Dedifferentiated amniotic fluid mesenchymal stem cell (primary cell): ENCODE data around the gene APBA2.
"Not testable (repeated sequence)": the region's sequence is repeated elsewhere in the genome, so short reads cannot be mapped to it uniquely, and the experiment has no call there.

Experiments
- DNase-seq: peaks from one replicate; pipeline ENCODE4 v3.0.0-alpha.2; 2016; ENCODE audit errors: extremely low spot score

APBA2 gene

DNA sequence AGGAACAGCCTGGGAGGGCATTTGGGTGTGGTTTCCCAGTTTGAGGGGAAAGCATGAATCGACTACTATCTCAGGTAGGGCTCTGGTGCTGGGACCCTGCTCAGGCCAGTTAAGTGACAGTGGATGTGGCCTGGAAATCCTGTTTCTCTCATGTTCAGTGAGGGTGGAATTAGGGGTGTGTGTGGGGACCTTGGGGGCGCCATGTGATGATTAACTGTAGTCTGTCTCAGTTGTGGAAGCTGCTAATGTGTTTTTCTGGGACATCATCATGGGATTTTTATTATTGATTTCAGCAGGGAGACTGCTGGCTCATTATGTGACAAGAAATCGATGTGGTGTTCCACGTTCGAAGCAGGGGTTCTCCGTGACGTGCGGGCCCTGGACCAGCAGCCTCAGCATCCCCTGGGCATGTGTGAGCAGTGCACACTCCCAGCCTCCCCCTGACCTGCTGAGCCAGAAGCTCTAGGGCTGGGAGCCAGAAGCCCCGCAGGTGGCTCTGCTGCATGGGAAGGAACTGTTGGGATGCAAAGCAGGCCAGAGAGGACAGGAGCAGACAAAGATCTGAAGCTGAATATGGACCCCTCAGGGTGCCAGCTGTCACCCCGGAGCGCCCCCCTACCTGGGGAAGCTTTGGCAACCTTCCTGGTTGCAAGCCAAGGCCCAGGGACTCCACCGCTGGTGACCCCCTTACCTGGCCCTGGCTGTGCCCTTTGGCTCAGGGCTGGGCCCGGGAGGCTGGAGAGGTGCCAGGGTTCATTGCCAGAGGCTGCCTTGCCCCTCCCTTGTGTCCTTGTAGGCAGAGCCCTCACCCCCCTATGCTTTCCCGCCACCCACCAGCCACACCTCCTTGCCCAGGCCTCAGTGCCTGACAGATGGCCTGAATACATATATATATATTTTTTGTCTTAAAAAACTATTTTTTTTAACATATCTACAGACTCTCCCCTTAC lies 149.8 kb downstream of the APBA2 start:
- DNase-seq = no peak

DNA sequence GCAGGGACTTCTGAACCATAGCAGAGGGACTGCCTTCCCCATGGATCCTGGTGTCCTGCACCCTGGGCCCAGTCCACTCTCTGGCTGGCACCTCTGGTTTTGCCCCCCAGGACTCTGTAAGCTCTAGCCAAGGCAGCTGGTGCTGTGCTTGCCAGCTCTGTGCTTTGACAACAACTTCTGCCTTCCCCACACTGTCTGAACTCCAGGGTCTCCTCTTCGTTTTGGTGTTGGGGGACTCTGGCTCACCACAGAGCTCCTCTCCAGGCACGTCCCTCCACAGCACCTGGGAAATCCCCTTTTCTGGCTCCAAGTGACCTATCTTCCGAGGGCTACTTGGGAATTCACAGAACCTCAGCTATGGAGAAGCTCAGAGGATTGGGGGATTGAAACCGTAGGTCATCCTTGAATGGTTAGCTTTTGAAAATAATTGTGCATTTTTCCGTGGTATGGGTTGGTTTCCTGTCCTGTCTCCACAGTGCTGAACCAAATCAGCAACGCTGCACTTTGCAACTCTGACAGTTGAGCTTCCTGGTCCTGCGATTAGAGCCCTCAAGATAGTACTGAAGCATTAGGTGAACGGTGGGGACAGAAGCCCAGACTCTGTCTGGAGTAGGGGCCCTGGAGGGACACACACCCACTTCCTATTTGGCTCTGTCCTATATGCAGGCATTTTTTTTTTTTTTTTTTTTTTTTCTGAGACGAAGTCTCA lies 152.4 kb downstream of the APBA2 start:
- no peak for DNase-seq

DNA sequence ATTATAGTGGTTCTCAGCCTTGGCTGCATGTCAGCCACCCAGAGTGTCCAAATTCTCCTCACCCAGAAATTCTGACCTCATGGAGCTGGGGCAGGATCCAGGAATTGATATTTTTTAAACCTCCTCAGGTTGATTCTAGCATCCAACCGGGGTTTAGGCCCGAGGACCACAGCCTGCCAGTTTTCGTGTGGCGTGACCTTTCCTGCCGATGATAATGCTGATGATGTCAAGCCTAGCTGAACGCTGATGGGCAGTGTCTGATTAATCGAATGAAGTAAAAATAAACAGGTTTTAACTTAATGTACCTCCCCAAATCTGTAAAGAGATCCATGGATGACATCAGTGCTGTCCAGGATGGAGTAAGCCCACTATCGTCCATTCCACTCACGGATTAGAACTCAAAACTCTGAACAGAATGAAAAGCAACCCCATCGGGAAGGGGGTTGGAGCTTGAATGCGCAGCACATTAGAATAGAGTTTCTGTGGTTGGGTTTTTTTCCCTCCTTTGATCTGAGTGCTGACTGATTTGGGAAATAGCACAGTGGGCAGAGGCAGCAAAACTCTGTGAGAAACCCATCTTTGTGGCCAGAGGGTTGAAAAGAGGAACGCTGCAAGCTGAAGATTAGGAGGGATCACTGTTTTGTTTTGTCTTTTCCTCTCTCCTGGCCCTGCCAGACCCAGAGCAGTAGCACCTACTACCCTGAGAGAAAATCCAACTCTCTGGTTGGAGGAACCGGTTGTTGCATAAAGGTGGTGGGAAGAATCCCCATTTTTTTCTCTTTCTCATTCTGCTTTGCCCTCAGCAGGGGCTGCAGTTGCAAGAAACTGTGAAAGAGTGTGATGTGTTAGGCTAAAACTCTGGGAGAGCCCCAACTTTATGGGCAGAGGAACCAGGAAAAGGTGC lies 153.9 kb downstream of the APBA2 start:
- no peak for DNase-seq

DNA sequence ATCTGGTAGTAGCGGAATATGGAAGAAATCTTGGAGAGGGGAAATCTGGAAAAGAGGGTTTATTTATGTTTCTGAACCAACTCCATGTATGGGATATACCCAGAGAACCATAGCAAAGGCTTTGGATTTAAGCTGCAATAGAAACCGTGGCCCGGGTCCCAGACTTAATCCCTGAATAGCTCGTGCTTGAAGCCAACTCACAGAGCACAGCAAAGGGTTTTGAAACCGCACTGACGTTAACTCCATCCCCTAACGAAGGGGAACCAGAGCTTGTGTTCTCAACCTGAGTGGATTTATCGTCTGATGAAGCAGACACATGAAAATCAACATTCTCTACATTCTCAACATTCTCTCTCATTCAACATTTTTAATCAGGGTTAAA lies 154.6 kb downstream of the APBA2 start:
- peak; percentile 56 for DNase-seq

DNA sequence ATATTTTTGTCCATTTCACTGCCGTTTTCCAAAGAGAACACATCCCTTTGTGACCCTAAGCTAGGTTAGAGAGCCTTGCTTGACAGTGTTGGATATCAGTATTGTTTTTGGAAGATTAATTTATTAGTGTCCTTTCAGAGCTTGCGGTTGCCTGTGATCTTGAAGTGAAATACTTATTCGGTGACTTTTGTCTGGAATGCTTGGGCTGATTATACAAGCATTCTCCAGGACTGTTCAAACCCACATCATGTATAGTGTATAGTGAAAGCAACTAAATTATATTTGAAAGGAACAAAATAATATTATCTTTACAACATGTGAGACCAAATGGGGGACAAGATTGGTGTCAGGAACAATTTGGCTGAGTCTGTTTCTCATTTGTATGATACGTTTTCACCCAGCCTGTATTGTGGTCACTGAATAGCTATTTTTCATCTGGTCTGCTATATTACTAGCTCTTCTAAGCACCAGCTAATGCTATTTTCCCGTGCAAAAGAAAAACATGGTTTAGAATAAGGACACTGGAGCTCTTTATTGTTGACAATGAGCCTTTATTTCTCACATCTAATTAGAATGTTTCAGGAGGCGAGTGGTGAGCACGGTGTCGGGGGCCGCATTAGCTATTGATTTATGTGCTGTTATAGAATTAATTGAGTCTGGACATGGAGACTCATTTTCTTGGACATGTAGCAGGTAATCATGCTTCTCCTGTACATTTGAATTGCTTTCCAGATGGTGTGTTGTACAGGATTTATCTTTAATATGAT lies 158.1 kb downstream of the APBA2 start:
- DNase-seq = peak; percentile 54

DNA sequence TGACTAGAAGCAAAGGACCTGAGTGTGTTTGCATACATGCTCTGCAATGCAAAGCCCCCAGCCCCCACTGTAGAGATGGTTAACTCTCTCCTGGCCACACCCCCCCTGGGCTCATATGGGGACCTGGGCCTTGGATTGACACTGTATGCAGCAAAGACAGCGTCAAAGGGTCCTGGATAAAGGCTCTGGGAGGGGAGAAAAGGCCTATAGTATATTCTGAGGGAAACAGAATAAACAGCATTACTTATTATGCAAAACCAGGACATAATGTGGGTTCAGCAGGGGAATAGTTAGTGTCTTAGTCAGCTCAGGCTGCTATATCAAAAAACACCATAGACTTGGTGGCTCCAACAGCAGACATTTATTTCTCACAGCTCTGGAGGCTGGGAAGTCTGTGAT lies 158.7 kb downstream of the APBA2 start:
- no peak for DNase-seq

DNA sequence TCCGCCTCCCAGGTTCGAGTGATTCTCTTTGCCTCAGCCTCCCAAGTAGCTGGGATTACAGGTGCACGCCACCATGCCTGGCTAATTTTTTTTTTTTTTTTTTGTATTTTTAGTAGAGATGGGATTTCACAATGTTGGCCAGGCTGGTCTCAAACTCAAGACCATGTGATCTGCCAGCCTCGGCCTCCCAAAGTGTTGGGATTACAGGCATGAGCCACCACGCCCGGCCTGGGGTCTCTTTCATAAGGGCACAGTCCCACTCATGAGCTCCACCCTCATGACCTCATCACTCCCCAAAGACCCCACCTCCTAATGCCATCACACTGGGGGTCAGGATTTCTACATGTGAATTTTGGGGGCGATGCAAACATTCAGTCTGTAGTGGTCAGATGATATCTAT lies 159.4 kb downstream of the APBA2 start:
- DNase-seq = not testable (repeated sequence)

DNA sequence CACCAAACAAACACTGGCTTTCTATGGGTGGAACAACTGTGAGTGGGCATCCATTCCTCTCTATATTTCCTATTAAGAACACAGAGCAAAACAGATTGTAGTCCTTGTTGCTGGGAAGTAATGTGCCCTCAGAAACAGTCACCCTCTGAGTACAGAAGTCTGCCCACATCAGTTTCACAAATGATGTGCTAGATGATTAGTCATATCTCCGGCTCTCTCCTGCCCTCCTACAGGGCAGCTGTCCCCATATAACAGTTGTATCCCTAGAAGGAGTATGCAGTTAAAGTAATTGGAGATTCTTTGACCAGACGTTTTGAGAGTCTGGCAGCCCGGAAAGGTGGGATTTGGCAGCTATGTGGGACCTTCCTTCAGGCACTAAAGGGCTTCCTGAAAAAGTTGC lies 159.9 kb downstream of the APBA2 start:
- DNase-seq = no peak

DNA sequence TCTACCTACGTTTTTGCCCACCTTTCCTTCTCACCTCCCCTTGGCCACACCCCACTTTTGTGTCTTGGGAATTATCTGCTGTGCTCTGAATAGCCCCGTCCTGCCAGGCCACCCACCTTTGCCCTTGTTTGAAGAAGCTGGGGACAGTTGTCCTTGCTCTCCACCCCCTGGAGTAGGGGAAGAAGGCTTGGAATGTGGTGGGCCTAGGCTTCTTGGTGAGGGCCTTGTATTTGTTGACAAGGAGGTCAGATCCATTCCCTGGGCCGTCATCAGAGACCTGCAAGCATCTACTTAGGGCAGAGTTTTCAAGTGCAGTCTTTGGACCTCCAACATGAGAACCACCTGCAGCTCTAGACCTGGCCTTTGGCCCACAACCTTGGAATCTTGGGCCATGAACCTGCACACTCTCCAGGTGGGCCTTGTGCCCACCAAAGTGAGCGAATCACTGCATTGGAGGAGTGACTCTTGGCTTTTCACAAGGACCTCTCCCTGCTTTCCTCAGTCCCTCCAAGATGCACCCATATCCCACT lies 160.6 kb downstream of the APBA2 start:
- no peak for DNase-seq

DNA sequence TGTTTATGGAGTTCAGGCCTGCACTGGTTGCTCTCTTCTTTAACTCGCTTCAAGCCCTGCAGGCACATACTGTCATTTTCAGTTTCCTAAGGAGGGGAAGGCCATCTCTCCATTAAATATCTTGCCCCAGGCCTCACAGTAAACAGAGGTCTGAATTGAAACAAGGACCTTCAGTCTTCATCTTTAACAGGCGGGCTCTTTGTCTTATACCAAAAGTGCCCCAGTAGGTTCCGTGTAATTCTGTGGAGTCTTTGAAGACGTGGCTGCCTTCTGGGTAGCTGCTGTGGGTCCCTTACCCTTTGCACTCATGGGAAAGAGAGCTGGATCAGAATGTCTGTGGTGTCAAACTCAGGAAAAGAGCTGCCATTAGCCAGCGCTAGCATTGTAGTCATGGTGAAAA lies 161.2 kb downstream of the APBA2 start:
- no peak for DNase-seq

DNA sequence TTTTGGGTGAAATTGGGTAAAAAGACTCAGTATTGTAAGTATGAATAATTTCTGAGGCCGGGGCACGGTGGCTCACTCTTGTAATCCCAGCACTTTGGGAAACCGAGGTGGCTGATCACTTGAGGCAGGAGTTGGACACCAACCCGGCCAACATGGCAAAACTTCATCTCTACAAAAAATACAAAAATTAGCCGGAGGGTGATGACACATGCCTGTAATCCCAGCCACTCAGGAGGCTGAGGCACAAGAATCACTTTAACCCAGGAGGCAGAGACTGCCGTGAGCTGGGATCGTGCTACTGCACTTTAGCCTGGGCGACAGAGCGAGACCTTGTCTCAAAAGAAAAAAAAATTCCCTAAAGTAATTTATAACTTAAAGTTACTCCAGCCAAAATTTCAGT lies 162.2 kb downstream of the APBA2 start:
- no peak for DNase-seq

DNA sequence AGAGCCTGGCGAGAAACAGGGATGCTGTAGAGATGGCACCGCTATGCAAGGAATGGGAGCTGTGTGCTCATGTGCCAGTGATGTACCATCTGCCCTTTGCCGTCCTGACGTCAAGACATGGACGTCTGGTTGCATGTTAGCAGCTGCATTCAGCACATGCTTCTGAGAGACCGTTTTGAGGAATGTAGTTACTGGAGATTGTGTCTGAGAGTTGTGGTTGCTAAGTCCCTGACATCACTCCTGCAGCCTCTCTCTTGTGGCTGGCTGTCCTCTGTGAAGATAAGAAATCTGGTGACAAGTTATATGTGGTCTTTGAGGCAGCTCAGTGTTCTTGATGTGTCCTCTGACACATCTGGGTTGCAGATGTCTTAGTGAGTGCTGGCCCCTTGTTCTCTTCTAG lies 165.1 kb downstream of the APBA2 start:
- no peak for DNase-seq

DNA sequence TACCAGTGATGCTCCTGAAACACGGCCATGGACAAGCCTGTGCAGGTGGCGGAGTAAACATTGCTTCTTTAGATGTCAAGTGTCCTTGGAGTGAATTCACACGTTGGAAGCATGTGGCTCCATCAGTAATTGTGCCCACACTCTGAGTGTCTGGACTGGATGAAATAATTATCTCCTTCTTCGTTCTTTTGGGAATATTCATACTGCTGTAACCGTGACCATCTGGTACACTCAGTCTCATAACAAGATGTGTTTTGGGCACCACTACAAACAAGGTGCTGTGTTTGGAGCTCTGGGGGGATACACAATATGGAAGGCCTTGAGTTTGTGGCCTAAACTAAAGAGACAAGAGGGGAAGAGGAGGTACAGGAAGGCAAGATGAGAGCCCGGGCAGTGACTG lies 165.6 kb downstream of the APBA2 start:
- no peak for DNase-seq

DNA sequence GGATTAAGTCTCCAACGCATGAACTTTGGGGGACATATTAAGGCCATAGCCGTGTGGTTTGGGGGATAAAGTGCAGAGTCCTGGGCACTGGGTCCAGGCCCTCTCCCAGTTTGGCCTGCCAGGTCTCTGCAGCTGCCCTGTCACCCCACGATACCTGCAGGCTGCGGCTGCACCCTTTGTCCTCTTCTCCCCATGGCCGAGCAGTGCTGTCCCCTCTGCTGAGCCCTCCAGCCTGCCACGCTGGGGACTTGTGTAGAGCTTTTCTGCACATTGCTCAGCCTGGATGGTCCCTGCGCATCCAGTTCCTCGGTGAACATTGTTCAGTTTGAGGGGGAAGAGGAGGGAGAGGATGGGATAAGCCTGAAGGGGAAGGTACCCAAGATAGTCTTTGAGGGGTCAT lies 167.2 kb downstream of the APBA2 start:
- DNase-seq = no peak

DNA sequence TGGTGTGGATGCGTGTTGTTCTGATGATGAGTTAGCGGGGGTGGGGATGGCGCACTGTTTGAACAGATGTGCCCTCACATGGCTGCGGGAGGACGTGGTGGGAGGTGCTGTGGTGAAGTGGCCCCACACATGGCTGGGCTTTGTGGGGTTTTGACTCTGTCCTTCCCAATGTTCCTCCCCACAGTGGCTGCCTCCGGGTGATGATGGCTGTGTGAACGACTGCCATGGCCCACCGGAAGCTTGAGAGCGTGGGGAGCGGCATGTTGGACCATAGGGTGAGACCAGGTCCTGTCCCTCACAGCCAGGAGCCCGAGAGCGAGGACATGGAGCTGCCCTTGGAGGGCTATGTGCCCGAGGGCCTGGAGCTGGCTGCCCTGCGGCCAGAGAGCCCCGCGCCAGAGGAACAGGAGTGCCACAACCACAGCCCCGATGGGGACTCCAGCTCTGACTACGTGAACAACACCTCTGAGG lies 167.9 kb downstream of the APBA2 start:
- no peak for DNase-seq

DNA sequence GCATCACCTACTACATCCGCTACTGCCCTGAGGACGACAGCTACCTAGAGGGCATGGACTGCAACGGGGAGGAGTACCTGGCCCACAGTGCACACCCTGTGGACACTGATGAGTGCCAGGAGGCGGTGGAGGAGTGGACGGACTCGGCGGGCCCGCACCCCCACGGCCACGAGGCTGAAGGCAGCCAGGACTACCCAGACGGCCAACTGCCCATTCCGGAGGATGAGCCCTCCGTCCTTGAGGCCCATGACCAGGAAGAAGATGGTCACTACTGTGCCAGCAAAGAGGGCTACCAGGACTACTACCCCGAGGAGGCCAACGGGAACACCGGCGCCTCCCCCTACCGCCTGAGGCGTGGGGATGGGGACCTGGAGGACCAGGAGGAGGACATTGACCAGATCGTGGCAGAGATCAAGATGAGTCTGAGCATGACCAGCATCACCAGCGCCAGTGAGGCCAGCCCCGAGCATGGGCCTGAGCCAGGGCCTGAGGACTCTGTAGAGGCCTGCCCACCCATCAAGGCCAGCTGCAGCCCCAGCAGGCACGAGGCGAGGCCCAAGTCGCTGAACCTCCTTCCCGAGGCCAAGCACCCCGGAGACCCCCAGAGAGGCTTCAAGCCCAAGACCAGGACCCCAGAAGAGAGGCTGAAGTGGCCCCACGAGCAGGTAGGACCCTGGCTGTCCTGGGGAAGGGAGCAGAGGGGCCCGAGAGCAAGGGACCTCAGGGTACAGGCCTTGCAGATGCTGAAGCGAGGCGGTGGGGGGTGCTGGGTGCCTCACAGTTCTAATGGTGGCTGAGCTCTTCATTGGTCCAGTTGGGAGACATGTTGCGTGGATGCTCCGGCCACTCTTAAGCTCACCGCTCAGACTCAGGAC lies 168.6 kb downstream of the APBA2 start:
- no peak for DNase-seq

DNA sequence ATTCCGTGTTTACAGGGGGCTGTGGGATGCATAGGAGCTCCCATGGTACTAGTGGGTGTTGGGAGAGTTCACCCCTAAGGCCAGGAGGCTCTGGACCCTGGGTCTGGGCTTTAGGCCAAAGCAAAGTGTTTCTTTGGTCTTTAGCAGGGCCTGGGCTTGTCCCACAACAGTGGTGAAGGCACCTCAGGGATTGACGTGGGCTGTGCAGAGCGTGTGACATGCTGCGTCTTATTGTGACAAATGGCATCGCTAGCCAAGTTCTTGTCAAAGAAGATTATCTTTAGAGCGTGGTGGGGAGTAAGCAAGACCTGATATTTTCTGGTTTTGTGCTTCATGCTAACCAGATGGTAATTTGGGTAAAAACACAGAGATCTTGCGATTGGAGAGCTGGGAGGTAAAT lies 170.1 kb downstream of the APBA2 start:
- DNase-seq = no peak

DNA sequence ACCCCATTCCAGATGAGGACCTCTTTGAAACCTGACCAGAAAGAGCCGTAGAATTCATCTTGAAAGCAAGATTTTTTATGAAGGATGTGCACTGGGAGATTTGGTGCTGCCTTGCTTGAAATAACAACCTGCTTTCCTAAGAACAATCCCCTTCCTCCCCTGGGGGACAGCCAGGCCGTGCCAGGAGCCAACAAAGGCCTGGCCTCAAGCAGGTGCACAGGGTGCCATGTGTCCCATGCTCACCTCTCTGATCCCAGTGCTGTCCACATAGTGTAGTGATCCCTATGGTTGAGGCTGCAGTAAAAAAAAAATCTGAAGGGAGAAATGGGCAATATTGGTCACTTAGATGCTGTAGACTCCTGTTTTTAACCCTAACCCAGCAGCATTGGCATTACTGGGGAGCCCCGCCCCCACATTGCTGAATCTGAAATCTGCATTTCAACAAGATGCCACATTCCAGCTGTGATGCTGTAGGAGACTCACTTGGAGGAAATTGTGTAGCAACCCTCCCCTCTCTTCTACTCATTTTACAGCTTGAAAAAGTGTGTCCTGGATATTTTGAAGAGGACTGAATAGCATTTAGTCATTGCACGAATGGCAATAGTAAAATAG lies 171.2 kb downstream of the APBA2 start:
- DNase-seq = no peak

DNA sequence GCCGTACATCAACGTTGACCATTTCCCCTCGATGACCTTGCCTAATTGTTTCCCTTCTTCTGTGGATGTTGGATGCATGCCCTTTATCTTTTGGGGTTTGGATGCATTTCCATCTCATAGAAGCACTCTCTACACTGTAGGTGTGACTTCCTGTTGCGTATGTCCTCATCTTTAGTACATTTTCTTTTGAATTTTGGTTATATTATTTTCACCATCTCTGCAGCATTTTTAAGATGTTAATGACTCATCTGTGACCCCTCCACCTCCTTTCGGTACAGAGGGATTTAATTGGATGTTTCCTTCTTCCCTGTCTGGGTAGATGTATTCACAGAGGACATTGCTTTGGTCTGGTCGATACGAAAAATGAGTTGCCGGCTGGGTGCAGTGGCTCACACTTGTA lies 172.1 kb downstream of the APBA2 start:
- DNase-seq = no peak
